Gastroesophageal sphincter (tissue), 4 donors: ENCODE results near the gene CYB561. TPM values are rescaled to one million over a fixed set of nuclear protein-coding genes. Genes with fewer than 3 reads are reported as not detected.

Experiments used
- ATAC-seq: fragments of 150-250 bp; one replicate; pipeline ENCODE4 v1.9.1; 2016; ENCODE audit warnings: mild to moderate bottlenecking, moderate library complexity
- H3K27ac ChIP-seq, 4 donors: fragments of 200-600 bp; sonication (generic) in 3 of 4; 1 replicate in 3 of 4; 2 replicates in 1 of 4; pipeline ENCODE4 v1.5.1; 2016 to 2019
- H3K27me3 ChIP-seq: fragments of 200-600 bp; sonication (generic); one replicate; pipeline ENCODE4 v1.5.1; 2019
- H3K36me3 ChIP-seq, 2 donors: fragments of 200-600 bp; sonication (generic); one replicate each; pipeline ENCODE4 v1.5.1; 2019; ENCODE audit warnings: control low read depth in 1 of 2
- H3K4me1 ChIP-seq, 3 donors: fragments of 200-600 bp; sonication (generic); 1 replicate in 2 of 3; 2 replicates in 1 of 3; pipeline ENCODE4 v1.5.1; 2016 to 2019; ENCODE audit warnings: control low read depth in 2 of 3
- H3K4me3 ChIP-seq, 2 donors: fragments of 200-600 bp; sonication (generic); one replicate each; pipeline ENCODE4 v1.5.1; 2019; ENCODE audit warnings: mild to moderate bottlenecking in 1 of 2, moderate library complexity in 1 of 2
- H3K9me3 ChIP-seq, 3 donors: fragments of 200-600 bp; sonication (generic); one replicate each; pipeline ENCODE4 v1.5.1; 2017 to 2019; ENCODE audit warnings: control low read depth in 2 of 3
- CTCF ChIP-seq, 4 experiments: fragments of 200-600 bp in 2 of 4; fragments of 450-650 bp in 2 of 4; sonication (generic) in 1 of 4; IDR thresholded peaks; one replicate each; pipeline ENCODE4 v1.5.1; 2017 to 2019; ENCODE audit warnings: antibody characterized with exemption in 4 of 4, mild to moderate bottlenecking in 2 of 4, moderate library complexity in 2 of 4
- EP300 ChIP-seq: sonication (generic); formaldehyde crosslinking; IDR thresholded peaks from one replicate; pipeline ENCODE4 v1.6.1; 2017; ENCODE audit warnings: antibody characterized with exemption, mild to moderate bottlenecking
- POLR2A ChIP-seq, 2 donors: fragments of 450-650 bp; IDR thresholded peaks; one replicate each; pipeline ENCODE4 v1.6.1; 2017; ENCODE audit warnings: antibody characterized with exemption in 2 of 2, mild to moderate bottlenecking in 2 of 2, moderate library complexity in 1 of 2
- POLR2AphosphoS5 ChIP-seq: sonication (generic); formaldehyde crosslinking; IDR thresholded peaks from one replicate; pipeline ENCODE4 v1.6.1; 2017; ENCODE audit warnings: antibody characterized with exemption
- WGBS, 2 donors: methylation state at CpG; one replicate each; pipeline ENCODE4 v1.1.5; 2018; ENCODE audit warnings: low coverage in 1 of 2; 5-methylcytosine and 5-hydroxymethylcytosine counted together
- total RNA-seq, 4 donors: library from RNA; depleted of rRNA; stranded (reverse); fragments of >200 nt; gene quantifications; one replicate each; pipeline ENCODE4 v1.1.0, GENCODE V29; 2016

The CYB561 gene
- total RNA-seq, 4 donors from 2014 or later: 7.9 to 17.7 (median 15.0) TPM

GRCh38 chr17:63452962-63453551 is 7.0 kb upstream of the CYB561 start:
- 67 to 83% methylated on average over 1 to 2 of the region's 7 CpGs for WGBS, 2 donors
- ATAC-seq: no peak
- Histone ChIP-seq H3K4me1 (peaks cover 0 to 3% (median 0%) of the 10 kb centered on the region in 3 donors), H3K27me3 (peaks cover 12% of the 10 kb centered on the region), H3K9me3 (no peaks in the 10 kb centered on the region), H3K36me3 (no peaks in the 10 kb centered on the region), H3K27ac (no peak overlapping the region), H3K4me3 (no peak overlapping the region)
- TF ChIP-seq POLR2A (IDR thresholded peaks at IDR 0.05) (no peak), CTCF (IDR thresholded peaks at IDR 0.05) (no peak), EP300 (no peak), POLR2AphosphoS5 (no peak)

GRCh38 chr17:63452046-63452961 is 6.2 kb upstream of the CYB561 start:
- TF ChIP-seq POLR2A (IDR thresholded peaks at IDR 0.05) (no peak), EP300 (no peak), CTCF (IDR thresholded peaks at IDR 0.05) (no peak), POLR2AphosphoS5 (no peak)
- no peak overlapping the region for H3K4me3 ChIP-seq
- WGBS, 2 donors: 79 to 85% methylated on average over 5 of the region's 15 CpGs
- peaks cover 6% of the 10 kb centered on the region for H3K27me3 ChIP-seq
- no peaks in the 10 kb centered on the region for H3K36me3 ChIP-seq
- ATAC-seq: no peak
- H3K9me3 ChIP-seq: no peaks in the 10 kb centered on the region
- H3K27ac ChIP-seq: no peak overlapping the region
- H3K4me1 ChIP-seq: peaks cover 0 to 10% (median 4%) of the 10 kb centered on the region in 3 donors

GRCh38 chr17:63451150-63451549 is 5.0 kb upstream of the CYB561 start:
- no peak for TF ChIP-seq POLR2AphosphoS5
- Histone ChIP-seq H3K27me3 (peaks cover 6% of the 10 kb centered on the region), H3K4me1 (peaks cover 0 to 22% (median 14%) of the 10 kb centered on the region in 3 donors), H3K9me3 (no peaks in the 10 kb centered on the region), H3K36me3 (no peaks in the 10 kb centered on the region), H3K27ac (no peak overlapping the region), H3K4me3 (no peak overlapping the region)
- no peak for ATAC-seq
- WGBS, 2 donors: no CpG with 5 or more reads among the region's 11 CpGs

DNA sequence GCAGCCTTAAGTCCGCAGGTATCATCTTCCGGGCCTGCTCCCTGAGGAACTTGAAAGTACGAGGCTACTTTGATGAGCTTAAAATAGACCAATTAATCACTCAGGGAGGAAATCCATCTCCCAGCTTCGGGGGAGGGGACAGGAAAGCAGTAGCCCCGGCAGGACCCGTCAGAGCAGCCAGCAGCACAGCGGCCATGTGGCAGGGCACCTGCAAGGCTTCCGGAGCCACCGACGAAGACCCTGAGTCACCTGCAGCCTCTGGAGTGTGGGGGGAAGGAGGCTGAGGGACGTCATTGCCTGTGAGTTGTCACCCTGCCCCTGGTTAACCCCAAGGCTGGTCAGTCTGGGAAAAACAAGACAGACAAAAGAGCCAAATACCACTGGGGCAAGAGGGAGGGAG is 4.4 kb upstream of the CYB561 start:
- Histone ChIP-seq H3K4me3 (no peak overlapping the region), H3K36me3 (no peaks in the 10 kb centered on the region), H3K4me1 (peaks cover 0 to 28% (median 14%) of the 10 kb centered on the region in 3 donors), H3K27ac (no peak overlapping the region), H3K27me3 (peaks cover 6% of the 10 kb centered on the region), H3K9me3 (no peaks in the 10 kb centered on the region)
- WGBS, 2 donors: 40% methylated on average over 1 of the region's 11 CpGs; no CpG with 5 or more reads in 1 of the 2 donors
- TF ChIP-seq CTCF (IDR thresholded peaks at IDR 0.05) (no peak), EP300 (no peak), POLR2A (IDR thresholded peaks at IDR 0.05) (no peak), POLR2AphosphoS5 (no peak)
- ATAC-seq: no peak

DNA sequence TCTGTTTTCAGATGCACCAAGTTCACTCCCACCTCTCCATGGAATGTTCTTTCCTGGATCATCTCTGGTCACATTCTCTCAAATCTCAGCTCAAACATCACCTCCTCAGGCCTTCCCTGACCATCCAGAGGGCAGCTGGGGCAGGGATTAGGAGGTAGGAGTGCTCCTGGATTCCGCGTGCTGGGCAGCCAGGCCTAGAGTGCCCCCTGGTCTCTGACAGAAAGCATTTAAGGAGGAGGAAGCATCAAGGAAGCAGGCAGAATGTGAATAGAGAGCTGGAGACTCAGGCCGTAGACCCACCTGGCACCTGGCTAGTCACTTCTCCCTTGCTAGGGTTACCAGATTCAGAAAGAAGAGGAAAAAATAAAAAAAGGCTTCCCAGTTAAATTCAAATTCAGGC is 2.5 kb upstream of the CYB561 start:
- no peak for TF ChIP-seq POLR2AphosphoS5
- H3K9me3 ChIP-seq: no peaks in the 10 kb centered on the region
- 89 to 100% methylated on average over 1 to 3 of the region's 3 CpGs for WGBS, 2 donors
- H3K27me3 ChIP-seq: peaks cover 6% of the 10 kb centered on the region
- no peaks in the 10 kb centered on the region for H3K36me3 ChIP-seq
- peaks cover 0 to 37% (median 14%) of the 10 kb centered on the region in 3 donors for H3K4me1 ChIP-seq
- no peak overlapping the region for H3K4me3 ChIP-seq
- H3K27ac ChIP-seq: no peak overlapping the region
- no peak for ATAC-seq
